ENCODE data around the gene POC5.
A peak's percentile ranks its signal among the peaks of the same experiment; 100 is the strongest.
"Not testable (repeated sequence)": the region's sequence is repeated elsewhere in the genome, so short reads cannot be mapped to it uniquely, and the experiment has no call there.

The POC5 gene

DNA sequence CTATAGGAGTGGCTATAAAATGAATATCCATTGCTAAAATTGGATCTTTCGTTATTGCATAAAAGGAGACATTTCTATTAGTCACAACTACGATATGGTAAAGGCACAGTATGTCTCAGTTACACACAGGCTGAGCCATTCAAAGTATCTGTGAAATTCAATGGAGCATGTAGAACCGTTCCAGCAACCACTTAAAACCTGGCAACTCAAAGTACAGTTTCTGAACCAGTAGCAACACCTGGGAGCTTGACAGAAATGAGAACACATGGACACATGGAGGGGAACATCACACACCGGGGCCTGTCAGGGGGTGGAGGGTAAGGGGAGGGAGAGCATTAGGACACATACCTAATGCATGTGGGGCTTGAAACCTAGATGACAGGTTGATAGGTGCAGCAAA is 15.4 kb downstream of the POC5 start:
- no peak for DNase-seq

DNA sequence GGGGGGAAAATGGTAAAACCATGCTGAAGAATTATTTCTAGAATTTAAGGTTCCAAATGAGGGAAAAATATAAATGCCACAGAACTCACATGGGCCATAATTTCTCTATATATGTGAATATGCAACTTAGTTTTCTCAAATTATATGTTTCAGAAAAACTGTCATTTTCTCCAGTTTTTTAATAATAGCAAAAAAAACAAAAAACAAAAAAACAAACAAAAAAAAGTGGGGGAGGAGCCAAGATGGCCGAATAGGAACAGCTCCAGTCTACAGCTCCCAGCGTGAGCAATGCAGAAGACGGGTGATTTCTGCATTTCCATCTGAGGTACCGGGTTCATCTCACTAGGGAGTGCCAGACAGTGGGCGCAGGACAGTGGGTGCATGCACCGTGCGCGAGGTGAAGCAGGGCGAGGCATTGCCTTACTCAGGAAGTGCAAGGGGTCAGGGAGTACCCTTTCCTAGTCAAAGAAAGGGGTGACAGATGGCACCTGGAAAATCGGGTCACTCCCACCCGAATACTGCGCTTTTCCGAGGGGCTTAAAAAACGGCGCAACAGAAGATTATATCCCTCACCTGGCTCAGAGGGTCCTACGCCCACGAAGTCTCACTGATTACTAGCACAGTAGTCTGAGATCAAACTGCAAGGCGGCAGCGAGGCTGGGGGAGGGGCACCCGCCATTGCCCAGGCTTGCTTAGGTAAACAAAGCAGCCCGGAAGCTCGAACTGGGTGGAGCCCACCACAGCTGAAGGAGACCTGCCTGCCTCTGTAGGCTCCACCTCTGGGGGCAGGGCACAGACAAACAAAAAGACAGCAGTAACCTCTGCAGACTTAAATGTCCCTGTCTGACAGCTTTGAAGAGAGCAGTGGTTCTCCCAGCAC is 21.5 kb downstream of the POC5 start:
- not testable (repeated sequence) for DNase-seq

DNA sequence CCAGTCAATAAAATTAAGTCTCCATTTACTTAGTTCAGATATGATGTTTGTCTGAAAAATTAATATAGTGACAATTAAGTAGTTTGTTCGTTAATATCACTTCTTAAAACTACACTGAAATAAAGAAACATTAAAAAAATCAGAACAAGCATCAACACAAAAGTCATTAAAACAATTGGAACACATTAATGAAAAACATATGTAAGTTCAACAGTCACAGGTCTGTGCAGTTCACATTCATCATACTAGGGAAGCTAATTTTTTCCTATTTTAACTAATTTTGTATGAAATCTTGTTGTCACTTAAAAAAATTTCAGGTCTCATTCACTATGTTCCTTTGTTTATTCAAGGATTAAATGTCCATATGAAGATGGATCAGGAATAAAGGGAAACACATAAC is 22.5 kb downstream of the POC5 start:
- no peak for DNase-seq

DNA sequence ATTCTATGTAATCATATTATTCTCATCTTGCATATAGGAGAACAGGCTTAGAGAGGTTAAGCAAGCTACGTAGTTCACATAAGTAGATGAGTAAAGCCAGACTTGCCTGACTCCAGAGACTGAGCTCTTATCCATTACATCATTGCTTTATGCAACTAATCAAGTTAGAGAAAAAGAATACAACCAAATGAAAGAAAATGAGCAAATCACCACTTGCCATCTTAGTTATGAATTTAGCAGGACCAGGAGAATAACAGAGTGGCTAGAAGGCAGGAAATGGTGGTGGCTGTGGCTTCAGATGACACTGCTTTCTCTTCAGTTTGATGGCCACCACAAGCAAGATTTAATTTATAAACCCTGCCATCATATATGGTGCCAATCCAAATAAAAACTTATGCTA is 26.6 kb downstream of the POC5 start:
- DNase-seq: no peak

DNA sequence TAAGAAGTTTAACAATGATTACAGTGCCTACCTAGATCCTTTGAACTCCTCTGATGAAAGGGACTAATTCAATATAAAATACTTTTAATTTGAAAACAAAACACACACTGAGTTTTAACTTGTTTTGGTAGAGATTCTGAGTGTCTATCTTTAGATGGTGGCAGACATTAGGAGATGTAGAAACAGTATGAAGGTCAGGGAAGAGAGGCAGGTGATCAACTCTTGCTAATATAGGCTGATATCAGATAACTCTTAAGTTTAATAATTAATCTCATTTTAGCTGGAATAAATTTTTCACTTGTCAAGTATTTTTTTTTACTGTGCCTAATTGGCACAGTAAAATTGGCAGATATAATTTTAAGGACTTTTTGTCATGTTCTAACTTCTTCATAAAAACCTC is 30.8 kb downstream of the POC5 start:
- no peak for DNase-seq

DNA sequence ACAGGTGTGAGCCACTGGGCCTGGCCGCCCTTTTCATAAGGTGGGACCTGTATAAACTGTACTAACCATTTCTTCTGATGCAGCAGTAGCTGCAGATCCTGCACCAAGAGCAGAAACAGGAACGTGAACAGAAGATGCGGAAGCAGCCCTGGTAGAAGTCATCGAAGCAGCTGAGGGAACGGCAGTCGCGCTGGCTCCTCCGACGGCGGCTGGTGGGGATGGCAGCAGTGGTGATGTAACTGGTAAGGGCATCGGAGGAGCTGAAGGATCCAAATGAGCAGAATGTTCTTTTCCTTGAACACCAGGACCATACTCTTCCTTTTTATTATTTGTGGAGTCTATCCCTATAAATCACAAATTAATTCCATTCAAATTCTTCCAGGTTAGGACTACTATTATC is 32.1 kb downstream of the POC5 start:
- DNase-seq: no peak

DNA sequence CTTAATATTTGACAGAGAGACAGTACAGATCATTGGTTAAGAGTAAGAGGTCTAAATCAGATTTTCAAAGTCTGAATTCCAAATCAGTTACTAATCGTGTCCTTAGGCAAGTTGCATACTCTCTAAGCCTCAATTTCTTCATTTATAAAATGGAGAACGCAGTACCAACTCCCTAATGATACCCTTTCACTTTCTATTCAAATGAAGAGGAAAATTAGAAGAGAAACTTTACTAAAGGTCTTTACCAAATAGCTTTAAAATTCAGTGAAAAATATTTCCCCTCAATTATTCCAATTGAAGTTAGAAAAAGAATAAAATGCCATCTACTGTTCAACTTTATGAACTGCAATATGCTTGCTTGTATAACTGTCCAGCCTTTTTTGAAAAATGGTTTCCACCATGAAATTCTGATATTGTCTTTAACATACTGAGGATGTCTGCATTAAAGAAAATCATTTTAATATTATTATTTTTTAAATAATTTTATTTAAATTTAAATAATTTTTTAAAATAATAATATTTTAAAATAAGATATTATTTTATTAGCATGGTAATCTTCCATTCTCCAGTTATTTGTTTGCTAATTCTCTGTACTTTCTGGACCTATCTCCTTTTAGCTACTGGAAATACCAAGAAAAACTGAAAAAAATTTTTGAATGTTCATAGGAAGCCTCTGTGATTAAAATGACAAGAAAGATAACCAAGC is 36.0 kb downstream of the POC5 start:
- DNase-seq: peak; percentile 7

DNA sequence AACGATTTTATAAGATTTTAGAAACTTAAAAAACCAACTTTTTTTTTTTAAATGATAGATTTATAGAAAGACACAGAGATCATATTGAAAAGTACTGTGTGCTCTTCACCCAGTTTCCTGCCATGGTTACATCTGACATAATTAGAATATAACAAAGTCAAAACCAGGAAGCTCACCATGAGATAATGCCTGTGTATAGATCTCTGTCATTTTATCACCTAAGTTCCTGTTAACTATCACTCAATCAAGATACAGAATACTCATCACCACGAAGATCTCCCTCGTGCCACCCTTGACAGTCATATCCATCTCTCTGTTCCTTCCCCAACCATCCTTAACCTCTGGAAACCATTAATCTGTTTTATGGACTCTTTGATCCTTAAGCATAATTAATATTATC is 39.1 kb downstream of the POC5 start:
- DNase-seq: no peak

DNA sequence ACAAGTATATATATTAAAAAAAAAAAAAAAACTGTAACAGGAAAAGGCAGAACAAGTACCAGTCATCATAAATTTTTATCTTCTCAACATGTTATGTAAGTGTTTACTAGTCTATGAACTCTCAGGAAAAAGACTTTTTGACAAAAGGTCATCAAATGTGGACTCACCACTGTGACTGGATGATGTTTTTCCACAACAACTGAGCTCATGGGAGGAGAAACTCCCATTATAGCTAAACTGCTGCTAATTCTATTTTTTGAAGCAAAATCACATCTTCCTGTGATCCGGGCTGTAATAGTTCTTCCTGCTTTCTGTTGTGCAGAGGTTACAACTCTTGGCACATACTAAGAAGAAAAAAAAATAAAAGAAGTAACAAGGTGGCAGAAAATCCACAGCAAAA is 39.6 kb downstream of the POC5 start:
- DNase-seq: no peak

DNA sequence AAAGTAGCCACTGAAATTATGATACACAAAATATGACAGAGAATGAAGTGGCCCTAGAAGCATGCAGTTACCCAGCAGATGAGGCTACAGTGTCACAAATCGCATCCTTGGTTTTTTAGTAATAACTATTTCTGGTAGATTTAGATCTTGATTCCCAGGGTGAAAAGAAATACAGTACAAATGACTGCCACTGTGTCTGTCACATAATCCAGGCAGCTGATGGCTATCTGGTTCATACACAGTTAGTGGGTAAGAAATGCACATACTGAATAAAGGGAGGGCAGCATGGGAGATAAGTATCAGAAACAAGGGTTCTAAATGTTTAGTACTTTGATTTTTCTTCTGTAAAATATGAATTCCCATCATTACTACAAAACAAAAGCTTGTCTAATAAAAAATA is 41.5 kb downstream of the POC5 start:
- no peak for DNase-seq

DNA sequence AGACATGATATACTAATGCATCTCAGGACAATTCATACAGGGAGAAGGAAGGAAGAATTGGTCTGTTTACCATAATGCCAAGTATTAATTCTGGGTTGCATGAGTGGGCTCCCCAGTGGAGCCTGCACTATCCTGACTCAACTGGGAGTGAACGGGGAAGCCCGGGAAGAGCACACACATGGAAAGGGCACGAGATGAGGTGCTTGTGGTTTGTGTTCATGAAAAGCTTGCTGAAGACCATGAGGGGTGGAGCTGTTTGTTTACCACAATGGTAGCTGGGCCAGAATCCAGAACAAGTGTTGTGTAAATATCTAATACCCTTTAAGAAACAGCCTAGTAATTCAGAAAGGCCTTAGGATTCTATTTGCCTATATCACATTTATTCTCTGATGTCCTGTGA is 44.6 kb downstream of the POC5 start:
- no peak for DNase-seq

DNA sequence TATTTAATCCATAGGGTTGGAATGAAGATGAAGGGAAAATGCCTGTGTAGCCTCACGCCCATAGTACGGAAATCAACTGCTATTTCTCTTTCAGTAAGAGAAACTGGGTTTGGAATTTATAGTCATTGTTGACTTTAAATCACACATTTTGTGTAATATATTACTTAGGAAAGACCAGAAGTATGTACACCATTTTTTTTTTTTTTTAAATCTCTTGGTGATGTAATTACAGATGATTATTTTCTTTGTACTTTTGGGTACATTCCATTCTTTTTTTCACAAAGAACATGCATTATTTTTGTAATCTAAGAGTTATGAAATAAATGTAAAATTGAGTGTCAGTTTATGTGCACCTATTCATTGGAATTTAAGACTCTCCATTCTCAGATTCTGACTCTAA is 45.7 kb downstream of the POC5 start:
- DNase-seq: no peak

DNA sequence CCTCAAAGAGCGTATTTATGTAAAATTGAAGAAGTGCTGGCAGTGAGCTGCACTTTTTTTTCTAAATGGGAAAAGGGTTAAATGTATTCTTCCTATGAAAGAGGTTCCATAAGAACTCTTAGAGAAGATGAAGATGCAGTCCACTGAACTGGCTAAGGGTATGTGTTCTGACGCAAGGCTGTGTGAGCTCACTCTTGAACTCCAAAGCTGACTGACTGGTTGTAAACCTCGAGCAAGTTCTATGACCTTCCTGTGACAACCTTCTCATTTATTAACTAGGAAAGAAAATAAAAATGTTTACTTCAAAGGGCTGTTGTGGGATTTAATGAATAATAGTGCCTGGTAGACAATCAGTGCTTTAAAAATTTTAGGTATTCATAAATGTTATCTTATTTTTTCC is 46.7 kb downstream of the POC5 start:
- DNase-seq: no peak

DNA sequence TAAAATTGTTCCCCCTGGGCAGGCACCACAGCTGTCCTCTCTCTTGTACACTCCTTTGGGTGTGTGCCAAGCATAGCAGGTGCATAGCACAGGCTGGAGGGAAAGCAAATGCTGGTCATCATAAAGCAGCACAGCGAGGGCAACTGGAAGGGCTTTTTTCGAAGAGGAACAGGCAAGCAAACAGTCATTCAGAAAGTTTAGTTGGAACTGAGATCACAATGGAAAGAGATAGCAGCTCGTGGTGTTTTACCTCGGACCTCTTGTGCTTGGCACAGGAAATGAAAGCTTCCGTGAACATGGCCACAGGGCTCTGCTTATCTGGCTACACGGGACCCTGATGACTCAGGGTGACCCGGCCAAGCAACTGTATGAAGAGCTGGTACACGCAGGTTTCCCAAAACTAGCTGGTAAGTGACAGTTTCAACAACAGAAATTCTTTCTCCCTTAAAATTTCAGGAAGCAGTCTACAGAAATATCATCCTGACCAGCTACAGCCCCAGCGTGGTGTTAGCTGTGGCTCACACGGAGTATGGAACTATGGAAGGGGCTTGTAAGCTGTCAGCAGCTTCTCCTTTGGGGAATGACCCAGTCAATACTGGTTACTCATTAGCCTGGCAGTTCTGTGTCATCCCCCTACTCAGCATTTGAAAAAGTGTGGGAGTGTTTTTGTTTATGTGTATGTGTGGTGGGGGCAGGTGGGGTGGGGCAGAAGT is 48.1 kb downstream of the POC5 start:
- DNase-seq: peak; percentile 53

DNA sequence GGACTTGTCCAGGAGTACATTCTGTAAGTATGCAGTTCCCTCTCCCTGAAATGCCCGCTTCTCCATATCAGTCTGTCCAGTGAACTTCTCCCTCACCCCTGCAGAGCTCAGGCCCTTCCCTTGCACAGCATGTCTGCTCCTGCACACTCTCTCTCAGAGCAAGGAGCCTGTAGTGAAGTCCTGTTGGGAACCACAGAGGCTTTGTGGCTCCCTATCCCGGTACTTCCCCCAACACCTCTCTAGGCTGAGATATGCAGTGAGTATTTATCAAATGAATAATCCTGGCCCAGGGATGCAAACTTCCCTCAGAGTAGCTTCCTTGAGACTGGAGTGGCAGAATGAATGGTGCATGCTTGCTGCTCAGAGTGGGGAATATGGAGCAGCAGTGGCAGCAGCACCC is 48.8 kb downstream of the POC5 start:
- DNase-seq: no peak

DNA sequence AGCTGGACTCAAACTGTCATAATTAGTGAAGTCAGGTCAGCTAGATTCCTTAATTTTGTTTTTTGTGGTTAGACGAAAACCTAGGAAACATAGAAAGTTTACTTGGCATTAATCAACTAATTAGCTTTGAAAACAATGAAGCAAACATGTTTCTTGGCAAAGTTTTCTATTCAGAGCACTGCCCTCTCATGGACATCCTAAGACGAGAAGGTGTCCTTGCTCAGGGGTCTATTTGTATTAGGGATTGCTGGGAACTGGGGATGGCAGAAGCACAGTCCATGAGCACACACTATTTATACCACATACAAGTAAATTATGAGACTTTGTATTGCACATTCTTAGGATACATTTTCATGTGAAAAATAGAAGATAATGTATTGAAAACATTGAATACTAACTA is 49.7 kb downstream of the POC5 start:
- no peak for DNase-seq

DNA sequence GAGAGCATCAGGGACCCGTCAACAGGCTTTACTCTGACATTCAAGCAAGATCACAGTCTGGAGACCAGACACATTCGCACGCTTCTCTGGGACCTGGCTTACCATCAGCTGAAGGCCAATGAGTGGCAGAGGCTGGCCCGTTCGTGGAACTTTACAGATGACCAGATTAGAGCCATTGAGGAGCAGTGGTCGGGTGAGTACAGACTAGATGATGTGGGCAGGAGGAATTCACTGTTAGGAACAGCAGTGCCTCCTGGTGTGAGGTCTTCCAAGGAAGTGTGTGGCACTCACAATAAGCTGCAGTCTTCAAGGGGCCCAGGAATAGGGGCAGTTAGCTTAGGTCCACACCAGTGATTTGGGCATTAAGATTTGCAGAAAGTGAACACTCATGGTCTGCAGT is 50.4 kb downstream of the POC5 start:
- no peak for DNase-seq

DNA sequence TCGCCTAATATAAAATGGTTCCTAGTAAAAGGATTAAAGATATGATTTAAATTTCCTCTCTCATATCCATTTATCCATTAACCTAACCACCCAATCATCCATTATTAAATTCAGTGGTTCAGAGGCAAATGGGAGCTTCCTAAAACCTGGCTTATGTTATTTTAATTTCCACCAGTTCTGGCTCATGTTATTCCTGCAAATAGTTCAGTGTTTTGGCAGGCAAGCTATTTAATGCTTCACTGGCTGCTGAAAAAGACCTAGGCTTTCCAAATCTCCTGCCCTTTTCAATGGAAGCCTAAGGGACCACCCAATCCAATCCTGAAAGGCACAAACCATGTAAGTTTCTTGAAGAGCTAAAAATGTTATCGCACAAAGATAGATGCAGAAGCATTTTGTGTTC is 52.3 kb downstream of the POC5 start:
- DNase-seq: no peak

DNA sequence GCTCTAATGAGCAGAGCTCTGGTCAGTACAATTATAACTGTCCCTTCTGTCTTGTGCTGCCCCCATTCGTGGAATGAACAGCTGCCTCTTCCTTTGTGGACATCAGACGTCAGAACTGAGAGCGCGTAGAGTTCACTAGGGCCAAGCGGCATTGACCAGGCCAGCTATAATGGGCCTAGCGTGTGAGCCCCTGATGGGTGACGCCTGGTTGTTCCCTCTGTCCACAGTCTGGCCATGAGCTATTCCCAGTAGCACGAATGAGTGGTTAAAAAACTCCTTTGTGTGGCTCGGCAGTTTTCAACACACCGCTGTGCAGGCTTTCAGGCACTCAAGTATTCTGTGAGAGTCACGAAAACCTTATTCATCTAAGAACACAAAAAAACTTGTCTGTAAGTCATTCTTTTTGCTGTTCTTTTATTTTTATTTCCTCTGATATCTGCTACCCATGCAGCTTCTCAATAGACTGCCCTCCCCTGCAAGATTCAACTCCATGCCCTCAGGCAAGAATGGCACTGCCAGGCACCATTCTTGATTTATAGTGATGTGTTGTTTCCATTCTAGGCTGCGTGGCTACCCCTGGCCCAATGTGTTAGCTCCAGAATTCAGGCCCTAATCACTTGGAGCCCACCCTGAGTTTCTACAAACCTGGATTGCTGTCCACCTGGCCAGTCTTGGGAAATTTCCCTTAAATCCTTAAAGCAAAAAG is 53.5 kb downstream of the POC5 start:
- no peak for DNase-seq

DNA sequence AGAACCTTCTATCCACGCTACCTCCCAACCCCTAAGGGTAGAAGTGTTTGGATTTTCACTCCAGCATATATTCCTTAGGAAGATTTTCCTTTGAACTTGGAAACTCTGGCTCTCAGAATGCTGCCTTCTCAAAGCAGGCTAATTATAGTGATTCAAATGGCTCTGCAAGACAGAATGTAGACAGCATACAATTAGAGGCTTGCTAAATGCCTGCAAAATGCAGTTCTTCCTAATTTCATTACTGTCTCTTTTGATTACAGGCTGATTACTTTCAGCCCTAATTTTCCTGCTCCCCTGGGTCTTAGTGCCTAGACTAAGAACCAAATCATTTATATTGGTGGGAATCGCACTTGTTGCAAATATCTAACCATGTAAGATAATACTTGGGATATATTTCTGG is 55.2 kb downstream of the POC5 start:
- DNase-seq: no peak

DNA sequence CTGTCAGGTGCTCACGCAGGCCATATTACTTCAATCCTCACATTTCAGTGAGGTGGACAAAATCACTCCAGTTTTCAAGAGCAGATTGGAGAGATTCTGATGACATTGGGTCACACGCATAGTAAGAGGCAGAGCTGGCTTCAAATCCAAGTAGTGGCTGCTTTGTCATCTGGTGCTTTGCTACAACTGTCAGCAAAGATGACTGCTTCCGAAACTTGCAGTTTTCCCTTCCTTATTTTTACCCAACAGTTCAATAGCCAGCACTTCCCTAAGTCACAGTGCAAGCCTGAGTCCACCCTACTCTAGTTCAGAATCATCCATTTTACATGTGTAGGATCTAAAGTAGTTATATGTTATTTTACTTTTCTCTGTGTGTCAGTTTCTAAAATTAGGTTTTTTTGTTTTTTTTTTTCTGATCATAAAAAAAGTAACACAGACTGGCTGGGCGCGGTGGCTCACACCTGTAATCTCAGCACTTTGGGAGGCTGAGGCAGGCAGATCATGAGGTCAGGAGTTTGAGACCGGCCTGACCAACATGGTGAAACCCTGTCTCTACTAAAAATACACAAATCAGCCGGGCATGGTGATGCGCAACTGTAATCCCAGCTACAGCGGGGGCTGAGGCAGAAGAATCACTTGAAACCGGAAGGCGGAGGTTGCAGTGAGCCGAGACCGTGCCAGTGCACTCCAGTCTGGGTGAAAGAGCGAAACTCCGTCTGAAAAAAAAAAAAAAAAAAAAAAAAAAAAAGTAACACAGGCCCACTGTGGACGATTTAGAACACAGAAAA is 56.4 kb downstream of the POC5 start:
- no peak for DNase-seq

DNA sequence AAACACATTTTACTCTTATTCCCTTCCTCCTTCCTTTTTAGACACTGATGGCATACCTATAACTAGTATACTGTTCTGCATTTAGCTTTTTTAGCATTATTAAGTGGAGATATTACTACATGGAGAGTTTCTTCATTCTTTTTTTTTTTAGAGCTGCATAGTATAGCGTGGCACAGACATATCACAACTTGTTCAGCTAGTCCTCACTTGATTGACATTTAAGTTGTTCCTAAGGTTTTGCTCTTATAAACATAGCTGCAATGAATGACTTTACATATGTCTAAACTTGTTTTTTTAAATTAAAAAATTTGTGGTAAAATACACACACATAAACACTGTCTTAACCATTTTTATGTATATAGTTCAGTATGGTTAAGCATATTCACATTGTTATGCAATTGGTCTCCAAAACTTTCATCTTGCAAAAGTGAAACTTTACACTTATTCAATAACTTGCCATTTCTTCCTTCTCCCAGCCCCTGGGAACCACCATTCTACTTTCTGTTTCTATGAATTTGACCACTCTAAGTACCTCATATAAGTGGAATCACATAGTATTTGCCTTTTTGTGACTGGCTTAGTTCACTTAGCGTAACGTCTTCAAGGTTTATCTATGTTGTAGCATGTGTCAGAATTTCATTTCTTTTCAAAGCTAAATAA is 57.3 kb downstream of the POC5 start:
- DNase-seq: no peak
